Panc1 (cell line): ENCODE data around the gene LNPEP. TPM values are rescaled to one million over a fixed set of nuclear protein-coding genes. Genes with fewer than 3 reads are reported as not detected.

Experiments used
- ATAC-seq: fragments of 200-7000 bp; cut with Tn5 transposase; 2 replicates; pipeline ENCODE4 v1.9.1; 2020; ENCODE audit warnings: mild to moderate bottlenecking, moderate library complexity
- BruUV-seq: library from RNA; stranded (reverse); fragments of 400-500 nt; replicated peaks from 2 replicates; lab custom pipeline; 2021; lab: Mats Ljungman, UMichigan
- CTCF ChIA-PET: fragments of 300-600 bp; sonication (Branson Sonifier 250); formaldehyde crosslinking; loops from one replicate; lab custom pipeline; 2022; ENCODE audit warnings: antibody characterized with exemption; lab: Charles Lee
- POLR2A ChIA-PET: fragments of 300-600 bp; sonication (Branson Sonifier 250); formaldehyde crosslinking; loops from one replicate; lab custom pipeline; 2022; ENCODE audit warnings: antibody characterized with exemption; lab: Charles Lee
- DNase-seq: peaks from one replicate; pipeline ENCODE4 v3.0.0-alpha.2; 2010; ENCODE audit warnings: low read depth, low spot score
- H3K27ac ChIP-seq: 2 replicates; pipeline ENCODE4 v1.5.1; 2011; ENCODE audit warnings: mild to moderate bottlenecking, low read length, inconsistent platforms
- H3K27me3 ChIP-seq: fragments of 200-500 bp; sonication (Bioruptor generic); 2 replicates; pipeline ENCODE4 v1.6.0; 2014; ENCODE audit warnings: low read length, inconsistent platforms; ENCODE audit not compliant: control insufficient read depth, insufficient read depth
- H3K36me3 ChIP-seq: fragments of 200-500 bp; sonication (Bioruptor generic); 2 replicates; pipeline ENCODE4 v1.5.1; 2014; ENCODE audit warnings: inconsistent platforms, mild to moderate bottlenecking, low read length, moderate library complexity; ENCODE audit not compliant: control insufficient read depth, insufficient read depth
- H3K4me1 ChIP-seq: 2 replicates; pipeline ENCODE4 v1.5.1; 2011; ENCODE audit warnings: inconsistent platforms, mild to moderate bottlenecking, low read length, moderate library complexity; ENCODE audit not compliant: control insufficient read depth, insufficient read depth
- H3K4me3 ChIP-seq, 2 experiments: 2 replicates each; pipeline ENCODE4 v1.5.1; 2011 to 2012; ENCODE audit warnings: low read depth in 2 of 2, low read length in 2 of 2, mild to moderate bottlenecking in 2 of 2, inconsistent platforms in 1 of 2, moderate library complexity in 1 of 2
- H3K9me3 ChIP-seq: fragments of 200-500 bp; sonication (Bioruptor generic); 2 replicates; pipeline ENCODE4 v1.5.1; 2014; ENCODE audit warnings: low read depth, mild to moderate bottlenecking, inconsistent platforms, low read length, moderate library complexity; ENCODE audit not compliant: control insufficient read depth, insufficient read depth
- CTCF ChIP-seq: fragments of 450-650 bp; IDR thresholded peaks from 2 replicates; pipeline ENCODE4 v1.5.1; 2017; ENCODE audit warnings: mild to moderate bottlenecking
- POLR2AphosphoS5 ChIP-seq: IDR thresholded peaks from 2 replicates; pipeline ENCODE4 v1.6.1; 2012; ENCODE audit warnings: mild to moderate bottlenecking, low read depth, low read length, moderate library complexity
- SIN3A ChIP-seq: IDR thresholded peaks from 2 replicates; pipeline ENCODE4 v1.6.1; 2012; ENCODE audit warnings: low read depth, mild to moderate bottlenecking, low read length, moderate library complexity, borderline replicate concordance; ENCODE audit not compliant: insufficient read depth
- TCF7L2 ChIP-seq: IDR thresholded peaks from 2 replicates; pipeline ENCODE4 v1.6.1; 2011; ENCODE audit warnings: mild to moderate bottlenecking, low read depth, low read length, inconsistent platforms
- in situ Hi-C: cut with HindIII; loops from 2 replicates; pipeline ENCODE4 v1.10.0; 2016; ENCODE audit warnings: low sequenced_read_pairs, low pct_unique_long_range_greater_than_20kb
- intact Hi-C: fragments of 100-400 bp; cut with micrococcal nuclease; formaldehyde crosslinking; loops from one replicate; pipeline ENCODE4 v1.10.0; 2022; ENCODE audit not compliant: unreplicated experiment
- total RNA-seq: library from RNA; stranded (reverse); gene quantifications from one replicate; pipeline ENCODE4 v1.2.1, GENCODE V29; 2021; ENCODE audit not compliant: unreplicated experiment
- TF ChIP-seq, protein P1 (sequence below), 2 experiments: IDR thresholded peaks; 2 replicates each; pipeline ENCODE4 v1.6.1; 2011 to 2012; ENCODE audit warnings: low read depth in 2 of 2, control low read depth in 1 of 2, low read length in 1 of 2, mild to moderate bottlenecking in 1 of 2, moderate library complexity in 1 of 2; ENCODE audit not compliant: insufficient read depth in 1 of 2

Gene LNPEP
- total RNA-seq, 1 experiment from 2014 or later: 46.6 TPM

DNA sequence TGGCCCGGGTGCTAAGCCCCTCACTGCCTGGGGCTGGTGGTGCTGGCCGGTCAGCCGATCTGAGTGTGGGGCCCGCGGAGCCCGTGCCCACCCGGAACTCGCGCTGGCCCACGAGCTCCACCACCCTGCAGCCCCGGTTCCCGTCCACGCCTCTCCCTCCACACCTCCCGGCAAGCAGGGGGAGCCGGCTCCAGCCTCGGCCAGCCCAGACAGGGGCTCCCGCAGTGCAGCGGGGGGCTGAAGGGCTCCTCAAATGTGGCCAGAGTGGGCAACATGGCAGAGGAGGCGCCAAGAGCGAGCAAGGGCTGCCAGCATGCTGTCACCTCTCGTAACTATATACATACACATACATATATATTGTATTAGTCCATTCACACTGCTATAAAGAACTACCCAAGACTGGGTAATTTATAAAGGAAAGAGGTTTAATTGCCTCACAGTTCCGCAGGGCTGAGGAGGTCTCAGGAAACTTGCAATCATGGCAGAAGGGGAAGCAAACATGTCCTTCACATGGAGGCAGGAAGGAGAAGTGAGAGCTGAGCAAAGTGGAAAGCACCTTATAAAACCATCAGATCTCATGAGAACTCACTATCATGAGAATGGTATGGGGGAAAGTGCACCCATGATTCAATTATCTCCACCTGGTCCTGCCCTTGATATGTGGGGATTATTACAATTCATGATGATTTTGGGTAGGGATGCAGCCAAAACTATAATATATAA lies 149.7 kb downstream of the LNPEP start:
- intact Hi-C loops (no loop called here), in situ Hi-C loops (no loop called here)
- Histone ChIP-seq H3K4me1 (no peaks in the 10 kb centered on the region), H3K27me3 (no peaks in the 10 kb centered on the region), H3K27ac (no peak overlapping the region), H3K4me3 (no peak overlapping the region), H3K36me3 (no peaks in the 10 kb centered on the region), H3K9me3 (no peaks in the 10 kb centered on the region)
- ATAC-seq: no peak
- DNase-seq: no peak
- no TSS peak for BruUV-seq
- ChIA-PET CTCF (no interaction called here), POLR2A (no interaction called here)
- TF ChIP-seq POLR2AphosphoS5 (no peak), TCF7L2 (no peak), SIN3A (no peak), CTCF (no peak)
- TF ChIP-seq, protein P1, sequence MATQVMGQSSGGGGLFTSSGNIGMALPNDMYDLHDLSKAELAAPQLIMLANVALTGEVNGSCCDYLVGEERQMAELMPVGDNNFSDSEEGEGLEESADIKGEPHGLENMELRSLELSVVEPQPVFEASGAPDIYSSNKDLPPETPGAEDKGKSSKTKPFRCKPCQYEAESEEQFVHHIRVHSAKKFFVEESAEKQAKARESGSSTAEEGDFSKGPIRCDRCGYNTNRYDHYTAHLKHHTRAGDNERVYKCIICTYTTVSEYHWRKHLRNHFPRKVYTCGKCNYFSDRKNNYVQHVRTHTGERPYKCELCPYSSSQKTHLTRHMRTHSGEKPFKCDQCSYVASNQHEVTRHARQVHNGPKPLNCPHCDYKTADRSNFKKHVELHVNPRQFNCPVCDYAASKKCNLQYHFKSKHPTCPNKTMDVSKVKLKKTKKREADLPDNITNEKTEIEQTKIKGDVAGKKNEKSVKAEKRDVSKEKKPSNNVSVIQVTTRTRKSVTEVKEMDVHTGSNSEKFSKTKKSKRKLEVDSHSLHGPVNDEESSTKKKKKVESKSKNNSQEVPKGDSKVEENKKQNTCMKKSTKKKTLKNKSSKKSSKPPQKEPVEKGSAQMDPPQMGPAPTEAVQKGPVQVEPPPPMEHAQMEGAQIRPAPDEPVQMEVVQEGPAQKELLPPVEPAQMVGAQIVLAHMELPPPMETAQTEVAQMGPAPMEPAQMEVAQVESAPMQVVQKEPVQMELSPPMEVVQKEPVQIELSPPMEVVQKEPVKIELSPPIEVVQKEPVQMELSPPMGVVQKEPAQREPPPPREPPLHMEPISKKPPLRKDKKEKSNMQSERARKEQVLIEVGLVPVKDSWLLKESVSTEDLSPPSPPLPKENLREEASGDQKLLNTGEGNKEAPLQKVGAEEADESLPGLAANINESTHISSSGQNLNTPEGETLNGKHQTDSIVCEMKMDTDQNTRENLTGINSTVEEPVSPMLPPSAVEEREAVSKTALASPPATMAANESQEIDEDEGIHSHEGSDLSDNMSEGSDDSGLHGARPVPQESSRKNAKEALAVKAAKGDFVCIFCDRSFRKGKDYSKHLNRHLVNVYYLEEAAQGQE (IDR thresholded peaks at IDR 0.05; ENCODE audit: insufficient read depth in 1 of 2, low read depth in 2 of 2, low read length in 1 of 2): no peak

Other genes starting within 250 kb of the LNPEP start
- gene ERAP1, start 128.1 kb upstream of the LNPEP start, total RNA-seq: 54.6 TPM
- 15.5 TPM for gene ERAP2, start 59.6 kb upstream of the LNPEP start, total RNA-seq
- not detected for gene LIX1, start 206.5 kb downstream of the LNPEP start, total RNA-seq
- 32.5 TPM for gene RIOK2, start 247.2 kb downstream of the LNPEP start, total RNA-seq